PFSK-1 (cell line): ENCODE data around the gene CLEC2A.

ENCODE experiments used
- POLR2AphosphoS5 ChIP-seq: IDR thresholded peaks from 2 replicates; pipeline ENCODE4 v1.6.1; 2012; ENCODE audit warnings: low read depth, mild to moderate bottlenecking, control low read depth, low read length, moderate library complexity
- SIN3A ChIP-seq: IDR thresholded peaks from 2 replicates; pipeline ENCODE4 v1.6.1; 2012; ENCODE audit warnings: mild to moderate bottlenecking, low read length, moderate library complexity, borderline replicate concordance; ENCODE audit not compliant: insufficient read depth

- TF ChIP-seq SIN3A = no peak
- no peak for TF ChIP-seq POLR2AphosphoS5
Observed at GRCh38 chr12:9951026-9951675, 19.0 kb upstream of the CLEC2A start.
